GM12891 (cell line): Measurements from ENCODE around the gene CCDC38.

Experiments
- PAX5 ChIP-seq: IDR thresholded peaks from 2 replicates; pipeline ENCODE4 v1.6.1; 2011; ENCODE audit warnings: low read length, moderate library complexity, mild to moderate bottlenecking; ENCODE audit not compliant: insufficient read depth, severe bottlenecking
- POLR2A ChIP-seq: IDR thresholded peaks from 2 replicates; pipeline ENCODE4 v1.6.1; 2011; ENCODE audit warnings: low read depth, low read length, control low read depth
- POLR2AphosphoS5 ChIP-seq: IDR thresholded peaks from 2 replicates; pipeline ENCODE4 v1.6.1; 2011; ENCODE audit warnings: low read depth, low read length, control low read depth
- TAF1 ChIP-seq: IDR thresholded peaks from 2 replicates; pipeline ENCODE4 v1.6.1; 2011; ENCODE audit warnings: low read depth, low read length, control low read depth

- TF ChIP-seq POLR2AphosphoS5 (no peak), TAF1 (no peak), POLR2A (no peak), PAX5 (no peak)
These were observed 84.6 kb downstream of the CCDC38 start for GRCh38 chr12:95857799-95858198.
